H1 (cell line): ENCODE data around the gene SLC44A1. TPM values are rescaled to one million over a fixed set of nuclear protein-coding genes. Genes with fewer than 3 reads are reported as not detected.

ENCODE experiments used
- CTCF ChIA-PET: fragments of 300-600 bp; sonication (Branson Sonifier 250); formaldehyde crosslinking; loops from one replicate; lab custom pipeline; 2021; ENCODE audit not compliant: partially characterized antibody; lab: Charles Lee
- POLR2A ChIA-PET: fragments of 300-600 bp; sonication (Branson Sonifier 250); formaldehyde crosslinking; loops from one replicate; lab custom pipeline; 2021; ENCODE audit warnings: inconsistent platforms; ENCODE audit not compliant: partially characterized antibody; lab: Charles Lee
- DNase-seq, 2 experiments: peaks; one replicate each; pipeline versions ENCODE4 v3.0.0 to v3.0.0-alpha.2; 2010 to 2022; ENCODE audit warnings: low spot score in 2 of 2, low read depth in 1 of 2, mixed read lengths in 1 of 2
- FAIRE-seq: peaks from 2 replicates; lab custom pipeline; 2011; peaks lifted over from hg19 to GRCh38; lab: Jason Lieb, UNC
- H2AFZ ChIP-seq: 2 replicates; pipeline ENCODE4 v1.8.1; 2012; ENCODE audit warnings: low read length, inconsistent platforms
- H2AK5ac ChIP-seq: 2 replicates; pipeline ENCODE4 v1.6.1; 2013; ENCODE audit warnings: low read depth, low read length
- H2BK120ac ChIP-seq: replicated peaks from 2 replicates; pipeline ENCODE3; 2013; ENCODE audit warnings: low read depth, low read length, inconsistent platforms
- H2BK12ac ChIP-seq: 2 replicates; pipeline ENCODE4 v1.6.1; 2013; ENCODE audit warnings: low read depth, low read length
- H2BK15ac ChIP-seq: 2 replicates; pipeline ENCODE4 v1.6.1; 2013; ENCODE audit warnings: low read length
- H2BK20ac ChIP-seq: 2 replicates; pipeline ENCODE4 v1.6.1; 2013; ENCODE audit warnings: low read length
- H2BK5ac ChIP-seq: 2 replicates; pipeline ENCODE4 v1.6.1; 2013; ENCODE audit warnings: low read depth, low read length
- H3K14ac ChIP-seq: 2 replicates; pipeline ENCODE4 v1.6.1; 2013; ENCODE audit warnings: inconsistent platforms; ENCODE audit not compliant: insufficient read length
- H3K18ac ChIP-seq: 2 replicates; pipeline ENCODE4 v1.6.1; 2013; ENCODE audit warnings: low read length; ENCODE audit errors: extremely low read depth
- H3K23ac ChIP-seq: 2 replicates; pipeline ENCODE4 v1.6.1; 2013; ENCODE audit warnings: inconsistent platforms; ENCODE audit not compliant: insufficient read length
- H3K23me2 ChIP-seq: 2 replicates; pipeline ENCODE4 v1.6.1; 2013; ENCODE audit warnings: low read depth, low read length
- H3K27ac ChIP-seq: 2 replicates; pipeline ENCODE4 v1.6.1; 2011; ENCODE audit warnings: low read depth, low read length, inconsistent platforms
- H3K27me3 ChIP-seq, 4 experiments: replicated peaks in 1 of 4; 1 replicate in 1 of 4; 2 replicates in 3 of 4; pipeline versions ENCODE4 v1.6.1 to v1.8.1; 2011 to 2013; ENCODE audit warnings: low read length in 3 of 4, mild to moderate bottlenecking in 3 of 4, inconsistent platforms in 2 of 4, mixed read lengths in 2 of 4, moderate library complexity in 1 of 4; ENCODE audit not compliant: control insufficient read depth in 3 of 4, insufficient read depth in 3 of 4; ENCODE audit errors: extremely low read depth in 1 of 4
- H3K36me3 ChIP-seq, 4 experiments: 2 replicates each; pipeline versions ENCODE4 v1.6.1 to v1.8.1; 2011 to 2013; ENCODE audit warnings: mild to moderate bottlenecking in 4 of 4, low read length in 3 of 4, moderate library complexity in 2 of 4, control low read depth in 1 of 4, inconsistent platforms in 1 of 4; ENCODE audit not compliant: insufficient read depth in 4 of 4, control insufficient read depth in 2 of 4
- H3K4ac ChIP-seq: replicated peaks from 2 replicates; pipeline ENCODE3; 2013; ENCODE audit warnings: low read length, low read depth, mixed read lengths, inconsistent platforms; ENCODE audit not compliant: insufficient read length
- H3K4me1 ChIP-seq, 4 experiments: replicated peaks in 1 of 4; 1 replicate in 1 of 4; 2 replicates in 3 of 4; pipeline versions ENCODE4 v1.6.1 to v1.8.1; 2011 to 2013; ENCODE audit warnings: low read length in 3 of 4, inconsistent platforms in 2 of 4, mixed read lengths in 1 of 4; ENCODE audit not compliant: insufficient read depth in 4 of 4, control insufficient read depth in 3 of 4
- H3K4me2 ChIP-seq, 2 experiments: 2 replicates each; pipeline versions ENCODE4 v1.6.1 to v1.8.1; 2011 to 2013; ENCODE audit warnings: low read depth in 2 of 2, low read length in 2 of 2, control low read depth in 1 of 2, inconsistent platforms in 1 of 2, mild to moderate bottlenecking in 1 of 2; ENCODE audit not compliant: insufficient read depth in 1 of 2
- H3K4me3 ChIP-seq, 4 experiments: fragments of 200-600, 300-600 bp in 1 of 4; sonication (generic), shearing (Covaris generic), sonication (Bioruptor Twin) in 1 of 4; 2 replicates each; pipeline versions ENCODE4 v1.5.1 to v1.8.1; 2011 to 2016; ENCODE audit warnings: low read length in 4 of 4, low read depth in 3 of 4, control low read depth in 2 of 4, inconsistent platforms in 2 of 4, mild to moderate bottlenecking in 2 of 4, mixed read lengths in 1 of 4, moderate library complexity in 1 of 4; ENCODE audit not compliant: insufficient read depth in 2 of 4; ENCODE audit errors: extremely low read depth in 1 of 4
- H3K56ac ChIP-seq: replicated peaks from 2 replicates; pipeline ENCODE3; 2013; ENCODE audit warnings: low read depth, mild to moderate bottlenecking, mixed read lengths, low read length, inconsistent platforms; ENCODE audit not compliant: insufficient read length
- H3K79me1 ChIP-seq: 2 replicates; pipeline ENCODE4 v1.6.1; 2013; ENCODE audit warnings: low read depth, low read length, control low read depth
- H3K79me2 ChIP-seq, 2 experiments: 2 replicates each; pipeline versions ENCODE4 v1.6.1 to v1.8.1; 2012 to 2013; ENCODE audit warnings: low read length in 2 of 2, mild to moderate bottlenecking in 2 of 2, inconsistent platforms in 1 of 2; ENCODE audit not compliant: insufficient read depth in 2 of 2, control insufficient read depth in 1 of 2
- H3K9ac ChIP-seq, 4 experiments: replicated peaks in 1 of 4; 1 replicate in 1 of 4; 2 replicates in 3 of 4; pipeline versions ENCODE4 v1.6.1 to v1.8.1; 2011 to 2013; ENCODE audit warnings: low read depth in 3 of 4, low read length in 3 of 4, control low read depth in 2 of 4, mild to moderate bottlenecking in 2 of 4, moderate library complexity in 2 of 4, inconsistent platforms in 1 of 4; ENCODE audit errors: extremely low read depth in 1 of 4
- H3K9me3 ChIP-seq, 2 experiments: 2 replicates each; pipeline versions ENCODE4 v1.6.1 to v1.8.1; 2012 to 2013; ENCODE audit warnings: mild to moderate bottlenecking in 2 of 2, moderate library complexity in 2 of 2, control low read depth in 1 of 2, inconsistent platforms in 1 of 2, low read depth in 1 of 2, low read length in 1 of 2, mixed read lengths in 1 of 2; ENCODE audit not compliant: insufficient read depth in 2 of 2
- H4K20me1 ChIP-seq, 2 experiments: replicated peaks in 1 of 2; 2 replicates each; pipeline versions ENCODE3 to v1.8.1; 2011 to 2013; ENCODE audit warnings: inconsistent platforms in 2 of 2, low read length in 2 of 2, mild to moderate bottlenecking in 1 of 2; ENCODE audit not compliant: insufficient read depth in 2 of 2, control insufficient read depth in 1 of 2
- H4K5ac ChIP-seq: 2 replicates; pipeline ENCODE4 v1.6.1; 2013; ENCODE audit warnings: low read length, low read depth, mixed read lengths, inconsistent platforms; ENCODE audit not compliant: insufficient read length
- H4K8ac ChIP-seq: 2 replicates; pipeline ENCODE4 v1.8.0; 2013; ENCODE audit warnings: mild to moderate bottlenecking, moderate library complexity, low read length, inconsistent platforms; ENCODE audit not compliant: insufficient read depth; ENCODE audit errors: extremely low read depth
- H4K91ac ChIP-seq: replicated peaks from 2 replicates; pipeline ENCODE3; 2013; ENCODE audit warnings: low read length, mixed read lengths, inconsistent platforms; ENCODE audit not compliant: insufficient read length
- BRCA1 ChIP-seq: IDR thresholded peaks from 2 replicates; pipeline ENCODE4 v1.6.1; 2012; ENCODE audit warnings: low read depth, low read length, improper control_type of control experiment
- CEBPB ChIP-seq: IDR thresholded peaks from 2 replicates; pipeline ENCODE4 v1.6.1; 2012; ENCODE audit warnings: low read depth, low read length
- EZH2 ChIP-seq: fragments of 200-600 bp; sonication (generic); IDR thresholded peaks from 2 replicates; pipeline ENCODE4 v1.7.1; 2012; ENCODE audit warnings: low read depth, mild to moderate bottlenecking, moderate library complexity, low read length, inconsistent platforms; ENCODE audit not compliant: severe bottlenecking
- KDM1A ChIP-seq: fragments of 200-600, 300-600 bp; sonication (generic); IDR thresholded peaks from 2 replicates; pipeline ENCODE4 v1.7.1; 2016; ENCODE audit warnings: mild to moderate bottlenecking, low read length, borderline replicate concordance
- NRF1 ChIP-seq: IDR thresholded peaks from 2 replicates; pipeline ENCODE4 v1.6.1; 2011; ENCODE audit warnings: mild to moderate bottlenecking, low read depth, low read length, improper control_type of control experiment
- POLR2A ChIP-seq, 2 experiments: IDR thresholded peaks; 1 replicate in 1 of 2; 2 replicates in 1 of 2; pipeline ENCODE4 v1.6.1; 2011; ENCODE audit warnings: low read depth in 2 of 2, low read length in 2 of 2, mild to moderate bottlenecking in 2 of 2; ENCODE audit errors: control extremely low read depth in 1 of 2
- POLR2AphosphoS5 ChIP-seq: IDR thresholded peaks from 2 replicates; pipeline ENCODE4 v1.6.1; 2011; ENCODE audit warnings: low read depth, low read length
- RAD21 ChIP-seq, 2 experiments: IDR thresholded peaks in 1 of 2; conservative IDR thresholded peaks in 1 of 2; 2 replicates each; pipeline ENCODE4 v1.6.1; 2011; ENCODE audit warnings: low read depth in 2 of 2, low read length in 2 of 2, improper control_type of control experiment in 1 of 2, inconsistent platforms in 1 of 2, mild to moderate bottlenecking in 1 of 2, moderate library complexity in 1 of 2
- RXRA ChIP-seq: IDR thresholded peaks from 2 replicates; pipeline ENCODE4 v1.6.1; 2011; ENCODE audit warnings: low read depth, mild to moderate bottlenecking, low read length, moderate library complexity; ENCODE audit not compliant: insufficient read depth
- TAF1 ChIP-seq: IDR thresholded peaks from 2 replicates; pipeline ENCODE4 v1.6.1; 2011; ENCODE audit warnings: mild to moderate bottlenecking, low read depth, low read length
- TAF7 ChIP-seq: optimal IDR thresholded peaks from 2 replicates; pipeline ENCODE3; 2011; ENCODE audit warnings: low read depth, mild to moderate bottlenecking, inconsistent platforms, low read length, moderate library complexity, borderline replicate concordance
- TBP ChIP-seq: IDR thresholded peaks from 2 replicates; pipeline ENCODE4 v1.6.1; 2011; ENCODE audit warnings: low read depth, low read length, improper control_type of control experiment
- polyA plus RNA-seq, 7 experiments: library from polyadenylated mRNA; depleted of rRNA in 3 of 7; stranded (reverse) in 5 of 7; unstranded in 2 of 7; fragments of >200 nt in 5 of 7; fragments of 200-250 nt in 2 of 7; gene quantifications; 1 replicate in 5 of 7; 2 replicates in 1 of 7; 4 replicates in 1 of 7; pipeline versions ENCODE4 v1.2.1 to v1.2.3, GENCODE V29; 2011 to 2013; ENCODE audit warnings: missing spikeins in 2 of 7, mixed read lengths in 2 of 7
- total RNA-seq: library from RNA; stranded (reverse); fragmentation: NEBNext Ultra II Directional; extraction: Animal tissue kit (Norgen Biotek cat#: 25700); gene quantifications from 2 replicates; pipeline ENCODE4 v1.2.1, GENCODE V29; 2021
- TF ChIP-seq, protein P1 (sequence below), 3 experiments: IDR thresholded peaks; 1 replicate in 2 of 3; 2 replicates in 1 of 3; pipeline versions ENCODE4 v1.5.1 to v1.6.1; 2011; ENCODE audit warnings: low read length in 3 of 3, mild to moderate bottlenecking in 3 of 3, inconsistent platforms in 2 of 3, low read depth in 1 of 3, moderate library complexity in 1 of 3; ENCODE audit not compliant: insufficient read depth in 1 of 3; ENCODE audit errors: control extremely low read depth in 1 of 3

The SLC44A1 gene
- total and polyA plus RNA-seq, 2 of the 8 experiments (the other 6 are each of a cell fraction or from before 2014, with no cell fraction given), result 30.5 to 71.2 TPM

DNA sequence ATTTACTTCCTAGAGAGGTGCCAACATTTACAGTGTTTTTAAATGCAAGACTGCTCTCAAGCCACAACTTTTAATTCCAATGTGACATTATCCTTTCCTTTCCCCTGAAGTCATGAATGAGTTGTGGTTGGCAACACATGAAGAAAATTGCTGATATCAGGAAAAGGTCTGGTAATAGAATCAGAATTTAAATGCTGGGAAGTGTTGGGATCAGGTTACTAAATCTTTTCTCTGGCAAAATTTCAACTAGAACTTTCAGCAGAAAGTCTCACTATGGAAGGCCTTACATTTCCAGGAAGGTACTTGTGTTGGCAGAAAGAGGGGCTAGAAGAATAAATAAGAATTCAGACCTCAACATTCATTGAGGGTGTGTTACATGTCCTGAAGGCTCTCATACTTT lies 10.6 kb upstream of the SLC44A1 start:
- H4K8ac ChIP-seq, result no peak overlapping the region
- H3K14ac ChIP-seq, result no peak overlapping the region
- no peak overlapping the region for H3K9ac ChIP-seq
- H3K23ac ChIP-seq, result no peak overlapping the region
- no peak overlapping the region for H2AK5ac ChIP-seq
- DNase-seq (no peak), FAIRE-seq (no peak)
- no peak overlapping the region for H3K4ac ChIP-seq
- POLR2A ChIA-PET, result interaction anchor here (1.1 kb wide), 1 partner anchor 9 kb away, joined by 3 read pairs; no protein-coding TSS in a partner anchor
- CTCF ChIA-PET, result interaction anchor here (0.6 to 1.4 kb wide), 2 partner anchors 19 to 31 kb away, joined by 3 read pairs; no protein-coding TSS in a partner anchor
- H4K20me1 ChIP-seq, result no peaks in the 10 kb centered on the region
- no peak overlapping the region for H3K56ac ChIP-seq
- H2BK20ac ChIP-seq, result no peak overlapping the region
- no peaks in the 10 kb centered on the region for H3K27me3 ChIP-seq
- no peaks in the 10 kb centered on the region for H3K79me1 ChIP-seq
- H2BK15ac ChIP-seq, result no peak overlapping the region
- no peaks in the 10 kb centered on the region; a peak in 1 of 4 replicates for H3K79me2 ChIP-seq
- no peak overlapping the region for H2AFZ ChIP-seq
- H3K4me2 ChIP-seq, result no peak overlapping the region
- H2BK5ac ChIP-seq, result no peak overlapping the region
- H4K91ac ChIP-seq, result no peak overlapping the region
- H3K23me2 ChIP-seq, result no peaks in the 10 kb centered on the region
- no peak overlapping the region for H4K5ac ChIP-seq
- H3K4me3 ChIP-seq, result no peak overlapping the region
- H3K27ac ChIP-seq, result no peak overlapping the region
- H3K4me1 ChIP-seq, result peaks cover 0 to 4% (median 1%) of the 10 kb centered on the region in 4 experiments; a peak in 1 of 7 replicates
- H2BK12ac ChIP-seq, result no peak overlapping the region
- H3K36me3 ChIP-seq, result no peaks in the 10 kb centered on the region
- no peaks in the 10 kb centered on the region for H3K9me3 ChIP-seq
- H2BK120ac ChIP-seq, result no peak overlapping the region
- H3K18ac ChIP-seq, result no peak overlapping the region
- no peak for TF ChIP-seq POLR2A (IDR thresholded peaks at IDR 0.05; ENCODE audit: control extremely low read depth in 1 of 2, low read depth in 2 of 2, low read length in 2 of 2)
- TF ChIP-seq BRCA1, result no peak
- TF ChIP-seq EZH2, result no peak
- TF ChIP-seq KDM1A, result no peak
- TF ChIP-seq TAF1, result no peak
- TF ChIP-seq, protein P1, sequence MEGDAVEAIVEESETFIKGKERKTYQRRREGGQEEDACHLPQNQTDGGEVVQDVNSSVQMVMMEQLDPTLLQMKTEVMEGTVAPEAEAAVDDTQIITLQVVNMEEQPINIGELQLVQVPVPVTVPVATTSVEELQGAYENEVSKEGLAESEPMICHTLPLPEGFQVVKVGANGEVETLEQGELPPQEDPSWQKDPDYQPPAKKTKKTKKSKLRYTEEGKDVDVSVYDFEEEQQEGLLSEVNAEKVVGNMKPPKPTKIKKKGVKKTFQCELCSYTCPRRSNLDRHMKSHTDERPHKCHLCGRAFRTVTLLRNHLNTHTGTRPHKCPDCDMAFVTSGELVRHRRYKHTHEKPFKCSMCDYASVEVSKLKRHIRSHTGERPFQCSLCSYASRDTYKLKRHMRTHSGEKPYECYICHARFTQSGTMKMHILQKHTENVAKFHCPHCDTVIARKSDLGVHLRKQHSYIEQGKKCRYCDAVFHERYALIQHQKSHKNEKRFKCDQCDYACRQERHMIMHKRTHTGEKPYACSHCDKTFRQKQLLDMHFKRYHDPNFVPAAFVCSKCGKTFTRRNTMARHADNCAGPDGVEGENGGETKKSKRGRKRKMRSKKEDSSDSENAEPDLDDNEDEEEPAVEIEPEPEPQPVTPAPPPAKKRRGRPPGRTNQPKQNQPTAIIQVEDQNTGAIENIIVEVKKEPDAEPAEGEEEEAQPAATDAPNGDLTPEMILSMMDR (IDR thresholded peaks at IDR 0.05; ENCODE audit: control extremely low read depth in 1 of 3, insufficient read depth in 1 of 3, low read depth in 1 of 3, low read length in 3 of 3), result no peak
- no peak for TF ChIP-seq CEBPB
- TF ChIP-seq POLR2AphosphoS5, result no peak
- TF ChIP-seq RXRA, result no peak
- TF ChIP-seq NRF1, result no peak
- TF ChIP-seq TAF7, result no peak
- TF ChIP-seq RAD21 (IDR thresholded peaks at IDR 0.05 in 1 of 2, conservative IDR thresholded peaks at IDR 0.05 in 1 of 2; ENCODE audit: low read depth in 2 of 2, low read length in 2 of 2), result no peak
- TF ChIP-seq TBP, result no peak
